ENCODE results near the gene KRT1. TPM values are rescaled to one million over a fixed set of nuclear protein-coding genes. Genes with fewer than 3 reads are reported as not detected.

The KRT1 gene
- total RNA-seq, 1 experiment from 2014 or later: not detected

DNA sequence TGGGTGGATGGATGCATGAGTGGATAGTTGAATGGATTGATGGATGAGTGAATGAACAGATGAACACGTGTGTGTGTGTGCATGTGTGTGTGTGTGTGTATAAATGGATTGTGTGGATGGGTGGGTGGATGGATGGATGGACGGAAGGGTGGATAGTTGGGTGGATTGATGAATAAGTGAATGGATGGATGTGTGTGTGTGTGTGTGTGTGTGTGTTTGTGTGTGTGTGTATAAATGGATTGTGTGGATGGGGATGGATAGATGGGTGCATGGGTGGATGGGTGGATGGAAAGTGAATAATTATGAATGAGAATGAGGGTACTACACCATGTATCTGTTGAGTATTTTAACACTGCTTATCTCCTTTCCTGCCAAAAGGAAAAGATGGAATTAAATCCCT, 22.1 kb upstream of the KRT1 start:
- in situ Hi-C loops (cut with HindIII; ENCODE audit: low pct_unique_long_range_greater_than_20kb, low sequenced_read_pairs): no loop called here
- DNase-seq (ENCODE audit: low read depth): no peak

DNA sequence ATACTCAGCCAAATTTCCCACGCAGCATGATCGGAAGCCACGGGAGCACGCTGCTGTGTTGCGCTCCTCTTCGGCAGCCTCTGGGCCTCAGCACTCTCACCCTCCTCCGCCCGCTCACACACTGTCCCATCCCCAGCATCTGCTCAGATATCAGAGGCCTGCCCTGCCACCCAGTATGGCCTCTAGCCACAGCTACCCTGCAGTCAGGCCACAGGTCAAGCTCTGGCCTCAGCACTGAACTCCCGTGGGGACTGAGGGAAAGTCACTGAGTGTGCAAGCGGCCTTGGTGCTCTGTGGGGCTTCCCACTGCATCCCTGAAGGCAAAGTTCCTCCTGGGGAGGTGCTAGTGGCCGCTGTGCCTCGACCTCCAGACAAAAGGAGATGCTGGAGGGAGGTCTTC, 21.1 kb upstream of the KRT1 start:
- DNase-seq (ENCODE audit: low read depth): no peak
- in situ Hi-C loops (cut with HindIII; ENCODE audit: low pct_unique_long_range_greater_than_20kb, low sequenced_read_pairs): no loop called here

DNA sequence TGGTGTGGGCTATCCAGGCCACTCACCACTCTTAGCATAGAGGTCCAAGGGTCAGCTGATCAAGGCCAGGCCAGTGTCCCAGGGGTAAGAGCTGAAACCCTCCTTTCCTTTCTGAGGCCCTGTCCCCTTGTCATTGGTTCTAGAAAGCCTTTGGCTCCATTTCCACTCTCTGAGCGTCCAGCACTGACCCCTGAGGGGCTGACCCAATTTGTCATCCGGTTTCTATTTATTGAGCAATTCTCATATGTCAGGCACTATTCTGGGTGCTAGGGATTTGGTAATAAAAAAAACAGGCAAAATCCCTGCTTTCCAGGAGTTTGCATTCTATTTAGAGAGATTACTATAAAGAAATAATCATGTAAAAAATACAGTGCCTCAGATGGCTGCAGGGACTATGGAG, 19.8 kb upstream of the KRT1 start:
- no peak for DNase-seq (ENCODE audit: low read depth)
- in situ Hi-C loops (cut with HindIII; ENCODE audit: low pct_unique_long_range_greater_than_20kb, low sequenced_read_pairs): no loop called here

DNA sequence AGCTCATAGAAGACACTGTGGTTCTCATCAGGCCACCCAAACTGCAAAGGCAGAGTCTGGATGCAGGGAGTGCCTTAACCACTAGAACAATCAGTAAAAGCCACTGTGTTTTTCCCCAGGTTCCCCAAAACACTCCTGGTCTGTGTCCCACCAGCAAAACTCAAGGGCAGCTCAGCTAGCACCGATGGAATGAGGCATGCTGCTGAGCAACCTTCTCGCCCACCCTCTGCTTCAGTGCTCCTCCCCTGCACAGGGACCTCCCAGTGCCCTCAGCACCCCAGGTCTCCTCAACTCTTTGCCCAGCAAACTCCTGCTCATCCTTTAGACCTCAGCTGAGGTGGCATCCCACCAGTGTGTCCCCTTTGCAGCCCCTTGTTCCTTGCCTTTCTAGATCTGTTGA, 19.2 kb upstream of the KRT1 start:
- no peak for DNase-seq (ENCODE audit: low read depth)
- in situ Hi-C loops (cut with HindIII; ENCODE audit: low pct_unique_long_range_greater_than_20kb, low sequenced_read_pairs): no loop called here

DNA sequence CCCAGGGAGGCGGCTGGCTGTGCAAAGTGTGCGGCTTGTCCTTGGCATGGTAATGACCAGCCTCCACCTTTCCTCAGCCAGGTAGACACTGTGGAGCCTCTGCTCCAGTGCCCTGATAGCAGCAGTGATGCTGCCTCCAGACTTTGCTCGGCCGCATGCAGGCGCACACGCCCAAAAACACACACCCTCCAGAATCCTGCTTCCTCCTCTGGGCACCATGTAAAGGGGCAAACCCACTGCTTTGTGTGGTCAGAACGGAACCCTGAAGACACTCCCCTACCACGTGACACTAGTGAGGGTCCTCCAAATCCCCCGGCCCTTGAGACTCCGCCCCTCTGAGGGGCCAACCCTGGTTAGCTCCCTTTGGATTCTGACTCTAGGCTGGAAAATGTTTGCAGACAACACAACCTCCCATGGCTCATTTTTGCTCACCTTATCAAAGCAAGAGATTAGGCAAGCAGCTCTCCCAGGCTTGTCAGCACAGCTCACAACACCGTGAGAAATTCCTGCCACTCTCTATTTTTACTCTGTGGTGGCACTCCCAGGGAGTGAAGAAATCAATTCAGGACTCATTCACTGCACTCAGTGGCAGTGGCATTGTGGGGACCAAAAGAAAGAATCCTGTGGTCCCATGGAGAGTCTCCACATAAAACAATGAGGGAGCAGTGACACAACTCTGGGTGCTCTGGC, 18.6 kb upstream of the KRT1 start:
- DNase-seq (ENCODE audit: low read depth): no peak

DNA sequence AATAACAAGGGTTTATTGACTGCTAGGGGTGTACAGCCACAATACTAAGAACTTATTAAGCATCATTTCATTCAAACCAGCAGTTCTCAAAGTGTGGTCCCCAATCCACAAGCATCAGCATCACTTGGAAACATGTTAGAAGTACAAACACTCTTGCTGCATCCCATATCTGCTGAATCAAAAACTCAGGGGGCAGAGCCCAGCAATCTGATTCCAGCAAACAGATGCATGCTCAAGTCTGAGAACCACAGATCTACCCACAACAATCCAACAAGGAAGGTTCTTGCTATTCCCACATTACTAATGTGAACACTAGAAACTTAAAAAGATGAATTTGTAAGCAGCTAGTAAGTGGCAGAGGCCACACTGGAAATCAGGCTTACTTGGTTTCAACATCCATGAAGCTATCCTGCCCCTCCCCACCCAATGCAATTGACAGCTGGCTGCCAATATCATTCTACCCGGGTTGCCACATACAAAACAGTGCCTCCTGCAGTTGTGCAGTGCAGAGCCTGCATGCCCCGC, 16.9 kb upstream of the KRT1 start:
- DNase-seq (ENCODE audit: low read depth): no peak
- in situ Hi-C loops (cut with HindIII; ENCODE audit: low pct_unique_long_range_greater_than_20kb, low sequenced_read_pairs): no loop called here

More for the DNA sequence above, 18.6 kb upstream of the KRT1 start:
- in situ Hi-C loops (cut with HindIII; ENCODE audit: low pct_unique_long_range_greater_than_20kb, low sequenced_read_pairs): no loop called here

DNA sequence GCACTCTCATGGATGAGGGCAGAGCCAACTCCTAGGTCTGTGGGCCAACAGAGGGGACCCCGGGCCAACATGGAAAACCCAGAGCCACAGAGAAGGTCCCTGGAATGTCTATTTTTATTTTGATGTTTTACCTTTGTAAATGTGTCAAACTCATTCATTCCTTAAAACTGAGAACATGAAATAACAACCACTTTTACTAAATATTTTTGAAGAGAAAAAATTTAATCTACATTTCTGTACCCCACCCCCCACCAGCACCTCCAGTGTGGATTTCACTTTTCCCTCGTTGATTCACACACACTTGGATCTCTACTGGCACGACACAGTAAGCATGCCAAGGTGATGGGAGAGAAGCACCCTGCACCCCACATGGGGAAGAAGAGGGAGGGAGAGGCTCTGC, 16.4 kb upstream of the KRT1 start:
- DNase-seq (ENCODE audit: low read depth): no peak
- in situ Hi-C loops (cut with HindIII; ENCODE audit: low pct_unique_long_range_greater_than_20kb, low sequenced_read_pairs): no loop called here

DNA sequence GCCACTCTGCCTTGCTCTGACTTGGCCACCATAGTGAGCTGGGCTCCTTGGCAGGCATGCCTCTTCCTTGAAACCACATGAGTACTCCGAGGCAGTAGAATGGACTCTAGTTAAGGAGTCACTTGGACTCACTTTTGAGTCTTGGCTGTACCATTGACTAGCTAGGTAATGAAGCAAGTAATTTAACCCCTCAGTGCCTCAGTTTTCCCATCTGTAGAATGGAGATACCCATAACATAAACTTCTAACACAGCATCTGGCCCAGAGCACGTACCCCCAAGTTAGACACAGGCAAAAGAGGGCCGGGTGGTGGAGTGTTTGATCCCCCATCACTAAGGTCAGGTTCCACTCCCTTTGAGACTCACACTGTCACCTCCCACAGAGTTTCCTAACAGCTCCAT, 14.8 kb upstream of the KRT1 start:
- no peak for DNase-seq (ENCODE audit: low read depth)

DNA sequence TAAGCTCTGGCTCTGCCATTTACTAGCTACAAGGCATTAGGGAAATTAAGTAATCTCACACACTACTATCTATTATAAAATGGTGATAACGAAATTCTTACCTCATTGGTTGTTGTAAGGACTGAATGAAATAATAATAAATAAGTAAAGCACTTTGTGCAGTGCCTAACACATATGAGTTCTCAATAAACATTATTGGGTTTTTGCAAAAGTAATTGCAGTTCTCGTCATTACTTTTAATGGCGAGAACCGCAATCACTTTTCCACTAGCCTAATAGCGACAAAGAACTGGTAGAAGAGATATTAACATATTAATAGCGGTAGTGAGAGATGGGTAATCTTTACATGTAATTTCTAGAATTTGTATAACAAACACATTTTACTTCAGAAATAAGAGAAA, 13.9 kb upstream of the KRT1 start:
- DNase-seq (ENCODE audit: low read depth): no peak
- in situ Hi-C loops (cut with HindIII; ENCODE audit: low pct_unique_long_range_greater_than_20kb, low sequenced_read_pairs): no loop called here

More for the DNA sequence above, 14.8 kb upstream of the KRT1 start:
- in situ Hi-C loops (cut with HindIII; ENCODE audit: low pct_unique_long_range_greater_than_20kb, low sequenced_read_pairs): no loop called here

DNA sequence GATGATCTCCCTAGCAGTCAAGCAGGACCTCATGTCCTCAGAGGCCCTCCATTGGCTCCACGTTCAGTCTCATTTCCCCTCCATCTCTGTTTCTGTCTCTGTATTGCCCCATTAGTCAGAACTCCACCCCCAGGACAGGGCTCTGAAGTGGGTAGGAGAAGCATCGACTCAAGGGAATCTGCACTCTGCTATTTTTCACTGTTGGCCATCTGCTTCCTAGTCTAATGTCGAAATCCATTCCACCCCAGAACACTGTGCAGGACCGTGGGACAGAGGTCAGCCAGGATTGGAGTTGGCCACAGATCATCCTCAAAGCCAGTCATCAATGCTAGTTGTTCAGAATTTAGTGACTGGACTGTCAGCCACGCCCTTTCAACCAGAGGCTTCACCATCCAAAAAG, 13.1 kb upstream of the KRT1 start:
- no peak for DNase-seq (ENCODE audit: low read depth)
- in situ Hi-C loops (cut with HindIII; ENCODE audit: low pct_unique_long_range_greater_than_20kb, low sequenced_read_pairs): no loop called here

DNA sequence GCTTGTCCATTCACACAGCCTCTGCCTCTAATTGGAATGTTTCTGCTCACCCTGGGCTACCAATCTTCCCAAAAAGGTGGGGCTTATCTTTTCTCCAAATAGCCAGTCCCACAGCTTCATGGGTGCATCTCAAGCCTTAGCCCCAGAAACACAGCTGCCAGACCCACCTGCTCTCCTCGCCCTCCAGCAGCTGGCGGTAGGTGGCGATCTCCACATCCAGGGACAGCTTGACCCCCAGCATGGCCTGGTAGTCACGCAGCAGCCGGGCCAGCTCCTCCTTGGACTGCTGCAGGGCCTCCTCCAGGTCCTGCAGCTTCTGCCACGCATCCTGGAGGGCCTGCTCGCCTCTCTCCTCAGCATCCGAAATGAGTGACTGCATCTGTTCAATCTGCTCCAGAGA, 12.0 kb upstream of the KRT1 start:
- in situ Hi-C loops (cut with HindIII; ENCODE audit: low pct_unique_long_range_greater_than_20kb, low sequenced_read_pairs): no loop called here
- DNase-seq (ENCODE audit: low read depth): no peak

DNA sequence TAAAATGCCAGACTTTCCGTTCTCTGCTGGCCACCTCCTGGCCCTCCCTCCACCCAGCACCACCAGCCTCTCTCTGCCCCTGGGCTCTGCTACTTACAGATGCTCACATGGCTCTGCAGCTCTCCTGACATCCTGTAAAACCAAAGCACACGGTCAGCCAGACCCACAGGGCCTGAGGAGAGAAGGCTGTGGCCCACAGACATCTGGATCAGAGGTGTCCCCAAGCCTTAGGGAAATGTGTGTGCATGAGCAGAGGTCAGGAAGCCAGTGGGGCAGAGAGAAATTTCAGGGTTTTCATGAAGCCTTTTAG, 11.6 kb upstream of the KRT1 start:
- in situ Hi-C loops (cut with HindIII; ENCODE audit: low pct_unique_long_range_greater_than_20kb, low sequenced_read_pairs): no loop called here

DNA sequence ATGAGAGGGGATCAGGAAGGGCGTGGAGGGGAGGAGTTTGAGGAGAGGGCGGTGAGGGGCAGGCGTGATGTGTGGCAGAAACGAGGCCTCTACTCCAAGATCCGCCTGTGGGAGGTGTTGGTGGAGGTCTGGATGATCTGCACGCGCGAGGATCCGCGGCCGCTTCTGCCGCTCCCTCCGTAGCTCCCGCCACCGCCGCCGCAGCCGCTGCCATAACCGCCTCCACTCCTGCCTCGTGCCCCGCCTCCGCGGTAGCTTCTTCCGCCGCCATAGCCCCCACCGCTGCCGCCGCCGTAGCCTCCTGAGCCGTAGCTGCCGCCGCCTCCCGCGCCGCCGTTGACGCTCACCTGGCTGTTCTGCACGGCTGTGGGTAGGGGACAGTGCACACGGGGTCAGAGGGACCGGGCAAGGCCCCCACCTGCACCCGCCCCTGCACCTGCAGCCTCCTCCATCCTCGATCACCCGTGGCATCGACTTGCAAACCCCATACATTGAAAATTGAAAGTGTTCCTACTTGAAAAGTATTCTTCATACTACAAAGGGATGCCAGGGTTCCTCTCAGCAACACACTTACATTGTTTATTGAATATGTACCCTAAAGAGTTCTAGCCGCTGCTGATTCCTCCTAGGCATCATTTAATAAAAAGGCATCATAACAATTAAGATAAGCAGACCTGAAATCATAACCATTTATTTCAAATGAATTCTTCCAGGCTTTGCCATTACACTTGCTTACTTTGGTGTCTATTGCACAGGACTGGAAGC, 11.1 kb upstream of the KRT1 start:
- DNase-seq (ENCODE audit: low read depth): no peak
- in situ Hi-C loops (cut with HindIII; ENCODE audit: low pct_unique_long_range_greater_than_20kb, low sequenced_read_pairs): no loop called here

More for the DNA sequence above, 11.6 kb upstream of the KRT1 start:
- no peak for DNase-seq (ENCODE audit: low read depth)

DNA sequence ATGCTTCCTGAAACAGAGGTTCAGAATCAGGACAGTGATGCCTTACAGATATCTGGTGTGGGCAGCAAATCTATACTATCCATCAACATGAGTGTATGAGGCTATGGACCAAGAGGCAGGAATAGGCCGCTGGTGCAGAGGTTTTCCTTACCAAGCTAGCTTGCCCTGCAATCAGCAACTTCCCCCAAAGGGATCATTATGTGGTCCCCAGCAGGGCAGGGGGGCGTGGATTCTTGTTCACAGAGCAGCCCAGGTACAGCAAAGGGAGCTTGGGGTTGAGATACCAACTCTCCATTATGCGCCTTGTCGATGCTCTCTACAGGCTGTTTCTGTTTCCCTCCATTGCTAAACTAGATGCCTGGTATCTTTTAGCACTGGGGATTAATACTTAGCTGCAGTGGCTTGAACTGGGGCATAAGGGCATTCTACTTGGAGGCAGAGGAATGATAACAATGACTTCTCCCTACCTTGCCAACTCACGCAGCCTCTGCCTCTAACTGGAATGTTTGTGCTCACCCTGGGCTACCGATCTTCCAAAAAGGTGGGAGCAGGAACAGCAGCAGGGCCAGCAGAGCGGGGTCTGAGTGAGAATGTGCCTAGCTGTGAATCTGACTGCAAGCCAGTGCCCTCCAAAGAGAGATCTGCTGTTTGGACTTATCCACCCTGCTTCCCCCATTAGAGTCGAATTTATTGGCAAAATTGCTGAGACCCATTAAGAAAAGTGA, 10.3 kb upstream of the KRT1 start:
- no peak for DNase-seq (ENCODE audit: low read depth)
- in situ Hi-C loops (cut with HindIII; ENCODE audit: low pct_unique_long_range_greater_than_20kb, low sequenced_read_pairs): no loop called here

DNA sequence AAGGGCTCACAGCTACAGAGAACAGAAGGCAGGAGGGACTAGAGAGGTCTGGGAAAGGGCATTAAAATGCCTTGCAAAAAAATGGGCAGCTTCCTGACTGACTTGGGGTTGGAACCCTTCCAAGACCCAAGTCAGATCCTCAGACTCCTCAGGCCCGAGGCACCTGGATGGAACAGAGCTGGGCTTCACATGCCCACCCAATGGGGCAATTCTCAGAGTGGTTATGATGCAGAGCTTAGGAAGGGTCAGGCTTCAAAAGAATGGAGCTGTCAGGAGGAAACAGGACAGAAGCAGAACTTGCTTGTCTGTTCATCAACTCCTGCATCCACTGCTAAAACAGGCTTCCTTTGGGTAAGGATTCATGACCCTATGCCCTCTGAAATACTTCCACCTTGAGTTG, 9.7 kb upstream of the KRT1 start:
- no peak for DNase-seq (ENCODE audit: low read depth)
- in situ Hi-C loops (cut with HindIII; ENCODE audit: low pct_unique_long_range_greater_than_20kb, low sequenced_read_pairs): no loop called here

DNA sequence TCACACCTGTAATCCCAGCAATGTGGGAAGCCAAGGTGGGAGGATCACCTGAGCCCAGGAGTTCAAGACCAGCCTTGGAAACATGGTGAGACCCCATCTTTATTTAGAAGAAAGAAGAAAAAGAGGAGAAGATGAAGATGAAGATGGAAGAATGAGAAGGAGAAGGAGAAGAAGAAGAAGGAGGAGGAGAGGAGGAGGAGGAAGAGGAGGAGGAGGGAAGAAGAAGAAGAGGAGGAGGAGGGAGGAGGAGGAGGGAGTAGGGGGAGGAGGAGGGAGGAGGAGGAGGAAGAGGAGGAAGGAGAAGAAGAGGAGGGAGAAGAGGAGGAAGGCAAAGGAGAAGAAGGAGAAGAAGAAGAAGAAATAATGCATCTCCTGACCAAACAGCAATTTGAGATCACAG, 9.0 kb upstream of the KRT1 start:
- in situ Hi-C loops (cut with HindIII; ENCODE audit: low pct_unique_long_range_greater_than_20kb, low sequenced_read_pairs): no loop called here
- no peak for DNase-seq (ENCODE audit: low read depth)

DNA sequence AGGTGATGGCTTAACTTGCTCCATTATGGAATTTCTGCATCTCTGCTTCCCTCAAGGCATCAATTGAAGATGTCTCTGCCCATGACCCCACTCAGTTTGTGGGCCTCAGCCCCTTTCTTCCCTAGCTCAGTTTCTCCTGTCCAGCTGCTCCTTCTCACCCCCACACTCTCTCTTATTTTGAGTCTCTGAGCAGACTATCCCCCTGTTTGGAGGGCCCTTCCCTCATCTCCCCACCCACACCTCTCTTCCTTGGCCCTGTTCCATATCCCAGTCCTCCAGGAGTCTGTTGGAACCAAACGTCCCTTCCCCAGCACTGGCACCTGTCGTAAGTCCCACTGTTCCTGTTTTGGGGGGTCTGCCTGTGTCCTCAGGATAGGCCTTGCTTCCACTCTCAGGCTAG, 8.3 kb upstream of the KRT1 start:
- in situ Hi-C loops (cut with HindIII; ENCODE audit: low pct_unique_long_range_greater_than_20kb, low sequenced_read_pairs): no loop called here
- no peak for DNase-seq (ENCODE audit: low read depth)

DNA sequence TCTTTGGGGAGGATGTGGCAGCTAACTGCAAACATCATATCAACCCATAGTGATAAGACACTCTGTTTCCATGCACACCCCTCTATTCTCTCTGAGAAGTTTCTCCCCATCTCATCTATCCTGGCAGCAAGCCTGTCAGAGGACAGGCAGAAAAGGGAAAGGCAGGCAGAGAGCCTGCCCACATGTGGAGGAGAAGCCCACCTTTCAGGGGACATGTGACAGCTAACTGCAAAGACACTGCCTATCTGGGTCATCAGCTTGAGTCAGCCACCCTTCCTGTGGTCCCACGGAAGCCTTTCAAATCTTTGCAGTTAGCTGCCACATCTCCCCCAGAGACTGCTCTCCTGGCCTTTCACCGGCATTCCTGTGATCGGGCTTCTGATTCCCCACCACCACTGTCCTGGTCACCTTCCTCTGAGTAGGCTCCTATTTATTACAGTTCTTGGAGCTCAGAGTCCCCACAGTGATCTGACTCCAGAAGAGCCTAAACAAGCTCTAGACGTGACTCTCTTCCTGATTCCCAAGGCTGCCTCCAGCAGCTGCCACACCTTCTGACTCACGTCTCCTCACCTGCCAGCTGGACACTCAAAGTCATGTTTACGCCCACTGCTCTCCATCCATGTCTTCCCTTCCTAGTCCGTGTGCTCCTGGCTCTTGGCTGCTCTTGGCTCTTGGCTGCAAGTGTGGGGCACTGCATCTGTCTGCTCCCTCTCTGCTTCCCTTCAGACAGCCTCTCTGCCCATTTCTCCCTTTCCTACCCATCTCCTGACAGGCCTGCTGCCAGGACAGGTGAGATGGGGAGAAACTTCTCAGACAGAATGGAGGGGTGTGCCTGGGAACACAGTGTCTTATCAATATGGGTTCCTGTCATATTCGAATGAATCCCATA, 7.5 kb upstream of the KRT1 start:
- in situ Hi-C loops (cut with HindIII; ENCODE audit: low pct_unique_long_range_greater_than_20kb, low sequenced_read_pairs): no loop called here
- no peak for DNase-seq (ENCODE audit: low read depth)
